AG04450 (cell line): ENCODE results near the gene MACROD2. TPM values are rescaled to one million over a fixed set of nuclear protein-coding genes. Genes with fewer than 3 reads are reported as not detected.

Experiments used
- CTCF ChIA-PET: fragments of 300-600, 350-600 bp; formaldehyde crosslinking; extraction: SDS; loops from one replicate; lab custom pipeline; 2022; ENCODE audit warnings: antibody characterized with exemption, inconsistent platforms; lab: Charles Lee
- POLR2A ChIA-PET: fragments of 350-600 bp; formaldehyde crosslinking; extraction: SDS; loops from one replicate; lab custom pipeline; 2021; ENCODE audit warnings: antibody characterized with exemption, inconsistent platforms; lab: Yijun Ruan, JAX
- DNase-seq: peaks from one replicate; pipeline ENCODE4 v3.0.0-alpha.2; 2011; ENCODE audit warnings: low read depth, low spot score
- H3K27ac ChIP-seq: one replicate; pipeline ENCODE4 v1.5.1; 2012; ENCODE audit warnings: low read depth, low read length, control low read depth
- H3K27me3 ChIP-seq: one replicate; pipeline ENCODE4 v1.6.0; 2012; ENCODE audit warnings: low read length; ENCODE audit not compliant: control insufficient read depth, insufficient read depth
- H3K4me3 ChIP-seq: 2 replicates; pipeline ENCODE4 v1.5.1; 2011; ENCODE audit warnings: mild to moderate bottlenecking, low read depth, low read length, control low read depth
- H3K9me3 ChIP-seq: 2 replicates; pipeline ENCODE4 v1.5.1; 2012; ENCODE audit warnings: low read length; ENCODE audit not compliant: control insufficient read depth, insufficient read depth
- polyA plus RNA-seq: library from polyadenylated mRNA; depleted of rRNA; stranded (reverse); fragments of >200 nt; gene quantifications from 2 replicates; pipeline ENCODE4 v1.2.3, GENCODE V29; 2011
- TF ChIP-seq, protein P1 (sequence below): IDR thresholded peaks from 2 replicates; pipeline ENCODE4 v1.5.1; 2011; ENCODE audit warnings: low read depth, low read length, control low read depth, inconsistent platforms

MACROD2 gene
- polyA plus RNA-seq, 1 experiment, result 0.02 TPM

DNA sequence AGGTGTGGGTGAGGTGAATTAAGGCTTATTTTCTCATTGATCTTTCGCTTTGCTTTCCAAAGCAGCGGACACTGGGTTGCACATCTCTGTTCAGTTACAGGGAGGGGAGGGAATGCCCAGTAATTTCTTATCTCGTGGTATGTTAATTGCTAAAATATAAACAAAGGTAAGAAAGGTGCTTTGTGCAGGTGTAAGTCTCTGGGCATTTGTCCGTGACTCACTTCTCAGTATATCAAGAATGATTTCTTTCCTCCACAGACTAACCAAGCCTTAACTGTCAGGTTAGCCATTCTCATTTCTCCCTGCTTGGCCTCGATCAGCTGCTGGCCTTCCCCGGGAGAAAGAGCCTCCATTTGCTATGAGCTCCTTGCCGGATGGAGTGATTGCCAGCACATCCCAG is 1715.9 kb downstream of the MACROD2 start:
- ChIA-PET CTCF (interaction anchor here (1.7 kb wide), 1 partner anchor 765 kb away, joined by 6 read pairs; no protein-coding TSS in a partner anchor), POLR2A (no interaction called here)
- H3K9me3 ChIP-seq, result no peaks in the 10 kb centered on the region; the same call in 1 of the 2 replicates
- H3K27ac ChIP-seq, result no peak overlapping the region
- no peak for DNase-seq
- no peak overlapping the region for H3K4me3 ChIP-seq
- TF ChIP-seq, protein P1, sequence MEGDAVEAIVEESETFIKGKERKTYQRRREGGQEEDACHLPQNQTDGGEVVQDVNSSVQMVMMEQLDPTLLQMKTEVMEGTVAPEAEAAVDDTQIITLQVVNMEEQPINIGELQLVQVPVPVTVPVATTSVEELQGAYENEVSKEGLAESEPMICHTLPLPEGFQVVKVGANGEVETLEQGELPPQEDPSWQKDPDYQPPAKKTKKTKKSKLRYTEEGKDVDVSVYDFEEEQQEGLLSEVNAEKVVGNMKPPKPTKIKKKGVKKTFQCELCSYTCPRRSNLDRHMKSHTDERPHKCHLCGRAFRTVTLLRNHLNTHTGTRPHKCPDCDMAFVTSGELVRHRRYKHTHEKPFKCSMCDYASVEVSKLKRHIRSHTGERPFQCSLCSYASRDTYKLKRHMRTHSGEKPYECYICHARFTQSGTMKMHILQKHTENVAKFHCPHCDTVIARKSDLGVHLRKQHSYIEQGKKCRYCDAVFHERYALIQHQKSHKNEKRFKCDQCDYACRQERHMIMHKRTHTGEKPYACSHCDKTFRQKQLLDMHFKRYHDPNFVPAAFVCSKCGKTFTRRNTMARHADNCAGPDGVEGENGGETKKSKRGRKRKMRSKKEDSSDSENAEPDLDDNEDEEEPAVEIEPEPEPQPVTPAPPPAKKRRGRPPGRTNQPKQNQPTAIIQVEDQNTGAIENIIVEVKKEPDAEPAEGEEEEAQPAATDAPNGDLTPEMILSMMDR, result no peak
- H3K27me3 ChIP-seq, result no peaks in the 10 kb centered on the region

DNA sequence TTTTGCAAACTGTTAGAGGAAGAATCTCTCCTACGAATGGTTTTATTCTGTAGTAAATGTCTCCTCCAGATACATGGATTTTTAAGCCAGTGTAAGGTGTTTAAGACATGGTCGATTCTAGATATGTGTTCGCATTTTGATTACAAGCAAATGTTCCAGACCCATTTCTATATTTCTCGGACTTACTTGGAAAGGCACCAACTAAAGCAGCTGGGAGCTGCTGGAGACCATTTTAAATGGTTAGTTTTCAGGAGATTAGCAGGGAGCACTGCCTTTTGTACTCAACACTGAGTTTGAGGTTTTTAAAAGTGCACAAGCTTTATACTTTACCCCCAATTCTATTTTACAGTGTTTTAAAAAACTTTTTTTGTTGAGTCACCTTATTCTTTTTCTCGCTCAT is 1720.9 kb downstream of the MACROD2 start:
- DNase-seq, result no peak
- Histone ChIP-seq H3K9me3 (no peaks in the 10 kb centered on the region), H3K27ac (no peak overlapping the region), H3K27me3 (no peaks in the 10 kb centered on the region), H3K4me3 (no peak overlapping the region)
- POLR2A ChIA-PET, result no interaction called here
- CTCF ChIA-PET, result no interaction called here
- TF ChIP-seq, protein P1, result no peak

DNA sequence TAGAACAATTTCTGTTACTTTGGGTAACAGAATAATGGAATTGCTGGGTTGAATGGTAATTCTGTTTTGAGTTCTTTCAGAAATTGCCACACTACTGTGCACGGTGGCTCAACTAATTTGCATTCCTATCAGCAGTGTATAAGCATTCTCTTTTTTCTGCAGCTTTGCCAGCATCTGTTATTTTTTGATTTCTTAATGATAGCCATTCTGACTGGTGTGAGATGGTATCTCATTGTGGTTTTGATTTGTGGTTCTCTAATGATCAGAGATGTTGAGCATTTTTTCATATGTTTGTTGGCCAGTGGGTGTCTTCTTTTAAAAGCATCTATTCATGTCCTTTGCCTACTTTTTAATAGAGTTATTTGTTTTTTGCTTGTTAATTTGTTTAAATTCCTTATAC is 1731.1 kb downstream of the MACROD2 start:
- H3K27ac ChIP-seq, result no peak overlapping the region
- ChIA-PET CTCF (no interaction called here), POLR2A (no interaction called here)
- no peaks in the 10 kb centered on the region for H3K9me3 ChIP-seq
- H3K4me3 ChIP-seq, result no peak overlapping the region
- no peaks in the 10 kb centered on the region for H3K27me3 ChIP-seq
- no peak for DNase-seq
- TF ChIP-seq, protein P1, result no peak

DNA sequence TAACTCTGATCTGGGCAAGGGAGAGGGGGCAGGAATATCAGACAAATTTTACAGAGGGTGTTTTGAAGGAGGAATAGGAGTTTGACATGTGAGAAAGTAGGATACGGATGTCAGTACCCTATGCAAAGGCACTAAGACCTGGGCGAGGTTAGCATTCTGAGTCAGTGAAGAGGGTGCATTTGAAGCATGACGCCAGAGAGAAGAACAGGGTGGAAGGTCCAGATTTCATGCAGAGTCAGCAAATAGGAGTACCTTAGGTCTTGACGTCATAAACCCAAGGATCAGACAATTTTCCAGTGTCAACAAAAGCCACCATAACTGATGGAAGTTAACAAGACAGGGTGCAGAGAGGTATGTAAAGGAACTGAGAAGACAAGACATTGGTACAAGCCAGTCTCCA is 1738.7 kb downstream of the MACROD2 start:
- no peaks in the 10 kb centered on the region for H3K9me3 ChIP-seq
- no peaks in the 10 kb centered on the region for H3K27me3 ChIP-seq
- DNase-seq, result no peak
- no peak overlapping the region for H3K27ac ChIP-seq
- TF ChIP-seq, protein P1, result no peak
- no peak overlapping the region for H3K4me3 ChIP-seq
- POLR2A ChIA-PET, result no interaction called here
- CTCF ChIA-PET, result no interaction called here

DNA sequence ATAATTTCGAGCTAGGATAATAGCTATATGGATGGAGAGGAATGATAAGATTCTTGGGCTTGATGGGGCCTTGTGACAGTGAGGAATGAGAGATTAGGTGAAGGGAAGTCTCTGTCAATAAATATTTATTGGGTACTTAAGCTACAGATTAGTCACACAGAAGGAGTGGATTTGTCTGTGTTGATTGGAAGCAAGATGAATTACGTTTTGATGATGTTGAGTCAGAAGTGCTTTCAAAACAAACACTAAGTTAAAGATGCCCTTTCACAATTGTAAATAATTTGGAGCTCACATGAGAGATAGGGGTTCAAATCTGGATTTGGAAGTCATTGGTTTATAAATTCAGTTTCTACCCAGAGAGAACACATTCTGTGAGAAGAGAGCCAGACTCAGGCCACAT is 1743.7 kb downstream of the MACROD2 start:
- ChIA-PET CTCF (interaction anchor here (1.2 kb wide), 1 partner anchor 737 kb away, joined by 6 read pairs; no protein-coding TSS in a partner anchor), POLR2A (no interaction called here)
- Histone ChIP-seq H3K27ac (no peak overlapping the region), H3K4me3 (no peak overlapping the region), H3K27me3 (no peaks in the 10 kb centered on the region), H3K9me3 (no peaks in the 10 kb centered on the region)
- TF ChIP-seq, protein P1, result no peak
- DNase-seq, result no peak
